Neuron (in vitro differentiated cells): ENCODE results near the gene B4GALT5.

Experiments used
- H2AFZ ChIP-seq: one replicate; pipeline ENCODE4 v1.6.1; 2013; ENCODE audit warnings: low read depth, mild to moderate bottlenecking, inconsistent platforms, low read length, moderate library complexity
- H3K27me3 ChIP-seq: one replicate; pipeline ENCODE4 v1.6.1; 2013; ENCODE audit warnings: low read length; ENCODE audit not compliant: insufficient read depth
- H3K36me3 ChIP-seq: one replicate; pipeline ENCODE4 v1.6.1; 2013; ENCODE audit warnings: low read length; ENCODE audit not compliant: insufficient read depth
- H3K4me1 ChIP-seq: one replicate; pipeline ENCODE4 v1.6.1; 2013; ENCODE audit warnings: low read length; ENCODE audit not compliant: insufficient read depth
- H3K4me3 ChIP-seq: 2 replicates; pipeline ENCODE4 v1.5.1; 2013; ENCODE audit warnings: mild to moderate bottlenecking, low read length, moderate library complexity
- H3K9me3 ChIP-seq: one replicate; pipeline ENCODE4 v1.6.1; 2013; ENCODE audit warnings: low read length

The B4GALT5 gene

DNA sequence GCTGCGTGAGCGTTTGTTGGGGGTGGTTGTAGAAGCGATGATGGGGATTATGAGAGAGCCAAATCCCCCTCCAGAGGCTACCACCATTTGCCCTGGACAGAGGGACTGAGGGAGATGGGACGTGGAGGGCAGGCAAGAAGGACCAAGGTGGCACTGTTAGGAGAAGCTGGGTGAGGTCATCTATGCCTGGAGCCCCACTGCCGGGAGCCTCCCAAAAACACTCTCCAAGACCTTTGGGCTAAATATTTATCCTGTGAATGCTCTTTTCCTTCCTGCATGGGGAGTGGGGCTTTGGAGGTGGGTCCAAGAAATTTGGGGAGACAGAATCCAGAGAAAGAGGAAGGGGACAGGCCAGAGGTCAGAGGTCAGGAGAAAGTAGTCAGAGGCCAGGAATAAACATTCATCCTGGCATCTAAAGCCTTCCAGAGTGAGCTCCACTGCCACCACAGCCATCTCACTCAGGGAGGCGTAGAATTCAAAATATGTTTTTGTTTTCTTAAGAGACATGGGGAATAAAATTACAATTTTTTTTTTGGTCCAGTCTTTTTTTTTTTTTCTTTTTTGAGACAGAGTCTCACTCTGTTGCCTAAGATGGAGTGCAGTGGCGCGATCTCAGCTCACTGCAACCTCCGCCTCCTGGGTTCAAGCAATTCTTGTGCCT is 128.0 kb downstream of the B4GALT5 start:
- no peak overlapping the region for H2AFZ ChIP-seq
- H3K4me3 ChIP-seq, result no peak overlapping the region
- no peaks in the 10 kb centered on the region for H3K4me1 ChIP-seq
- peaks cover 2% of the 10 kb centered on the region for H3K9me3 ChIP-seq
- no peaks in the 10 kb centered on the region for H3K36me3 ChIP-seq
- no peaks in the 10 kb centered on the region for H3K27me3 ChIP-seq

DNA sequence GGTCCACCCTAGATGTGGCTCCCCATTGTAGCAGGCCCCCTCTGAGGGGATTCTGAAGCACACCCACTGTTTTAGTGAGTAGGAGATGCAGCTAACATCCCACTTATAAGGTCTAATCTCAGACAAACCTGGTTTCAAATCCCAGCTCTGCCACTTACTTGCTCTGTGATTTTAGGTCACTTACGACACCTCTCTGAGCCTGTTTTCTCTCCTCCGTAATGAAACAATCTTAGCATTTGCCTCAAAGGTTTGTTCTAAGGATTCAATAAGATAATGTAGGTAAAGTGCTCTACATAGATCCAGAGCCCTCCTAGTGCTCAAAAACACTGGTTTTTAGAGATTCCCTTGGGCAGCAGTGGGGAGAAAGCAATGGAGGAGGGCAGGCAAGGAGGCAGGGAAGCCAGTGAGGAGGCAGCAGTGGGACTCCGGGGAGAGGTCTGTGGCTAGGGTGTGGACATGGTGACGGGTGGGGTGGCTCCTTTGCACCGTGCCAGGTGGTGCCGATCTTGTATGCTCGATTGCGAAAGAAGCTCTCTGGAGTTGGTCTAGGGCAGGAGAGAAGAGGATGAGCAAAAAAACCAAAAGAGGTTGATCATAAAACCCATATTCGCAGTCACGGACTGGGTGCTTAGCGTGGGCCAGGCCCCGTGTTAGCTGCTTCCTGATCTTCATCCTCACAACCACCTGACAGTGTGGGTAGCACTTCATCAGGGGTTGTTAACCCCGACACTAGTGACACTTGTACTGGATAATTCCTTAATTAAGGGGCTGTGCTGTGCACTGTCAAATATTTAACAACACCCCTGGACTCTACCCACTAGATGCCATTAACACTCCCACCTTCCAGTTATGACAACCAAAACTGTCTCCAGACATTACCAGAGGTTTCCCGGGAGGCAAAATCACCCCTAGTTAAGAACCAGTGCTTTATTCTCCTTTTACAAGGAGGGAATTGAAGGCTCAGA is 129.0 kb downstream of the B4GALT5 start:
- H3K27me3 ChIP-seq, result peaks cover 5% of the 10 kb centered on the region
- no peak overlapping the region for H2AFZ ChIP-seq
- H3K4me3 ChIP-seq, result no peak overlapping the region
- peaks cover 2% of the 10 kb centered on the region for H3K9me3 ChIP-seq
- no peaks in the 10 kb centered on the region for H3K36me3 ChIP-seq
- no peaks in the 10 kb centered on the region for H3K4me1 ChIP-seq

GRCh38 chr20:49583669-49584417 is 129.8 kb downstream of the B4GALT5 start:
- Histone ChIP-seq H2AFZ (no peak overlapping the region), H3K27me3 (peaks cover 11% of the 10 kb centered on the region), H3K4me1 (no peaks in the 10 kb centered on the region), H3K9me3 (peaks cover 2% of the 10 kb centered on the region), H3K36me3 (no peaks in the 10 kb centered on the region), H3K4me3 (no peak overlapping the region)

GRCh38 chr20:49583343-49583668 is 130.4 kb downstream of the B4GALT5 start:
- Histone ChIP-seq H3K4me3 (no peak overlapping the region), H3K27me3 (peaks cover 15% of the 10 kb centered on the region), H3K36me3 (no peaks in the 10 kb centered on the region), H3K9me3 (peaks cover 2% of the 10 kb centered on the region), H3K4me1 (no peaks in the 10 kb centered on the region), H2AFZ (no peak overlapping the region)
